Measurements from ENCODE around the gene WAC. TPM values are rescaled to one million over a fixed set of nuclear protein-coding genes. Genes with fewer than 3 reads are reported as not detected.

WAC gene
- total RNA-seq, 4 donors from 2014 or later: 141 to 162 (median 155) TPM

- no peak for TF ChIP-seq POLR2AphosphoS5 (IDR thresholded peaks at IDR 0.05)
- TF ChIP-seq EP300 (IDR thresholded peaks at IDR 0.05): no peak
- no peak for TF ChIP-seq POLR2A (IDR thresholded peaks at IDR 0.05)
- TF ChIP-seq CTCF (IDR thresholded peaks at IDR 0.05): no peak
- WGBS, 2 donors (ENCODE audit: low coverage in 1 of 2): 94 to 100% methylated on average over 1 to 2 of the region's 2 CpGs
- Histone ChIP-seq H3K4me3 (no peak overlapping the region), H3K36me3 (peaks cover 0 to 15% of the 10 kb centered on the region in 2 donors), H3K9me3 (no peaks in the 10 kb centered on the region), H3K27me3 (no peaks in the 10 kb centered on the region), H3K4me1 (peaks cover 8 to 100% (median 17%) of the 10 kb centered on the region in 3 donors), H3K27ac (no peak overlapping the region)
- no peak for ATAC-seq
Measured at GRCh38 chr10:28555358-28555757, 22.4 kb downstream of the WAC start.

- no peak for ATAC-seq
- no peak overlapping the region for H3K4me3 ChIP-seq
- H3K27ac ChIP-seq: no peak overlapping the region
- peaks cover 0 to 12% of the 10 kb centered on the region in 2 donors for H3K36me3 ChIP-seq
- no peaks in the 10 kb centered on the region for H3K9me3 ChIP-seq
- TF ChIP-seq POLR2A (IDR thresholded peaks at IDR 0.05) (no peak), CTCF (IDR thresholded peaks at IDR 0.05) (no peak), EP300 (IDR thresholded peaks at IDR 0.05) (no peak), POLR2AphosphoS5 (IDR thresholded peaks at IDR 0.05) (no peak)
- H3K4me1 ChIP-seq: peaks cover 8 to 100% (median 17%) of the 10 kb centered on the region in 3 donors
- WGBS, 2 donors (ENCODE audit: low coverage in 1 of 2): 92 to 100% methylated on average over 1 to 2 of the region's 2 CpGs
- H3K27me3 ChIP-seq: no peaks in the 10 kb centered on the region
Measured at GRCh38 chr10:28556142-28556541, 23.2 kb downstream of the WAC start.

GRCh38 chr10:28558186-28558585 lies 25.3 kb downstream of the WAC start:
- Histone ChIP-seq H3K36me3 (peaks cover 0 to 22% of the 10 kb centered on the region in 2 donors), H3K27me3 (no peaks in the 10 kb centered on the region), H3K9me3 (no peaks in the 10 kb centered on the region), H3K4me1 (peaks cover 8 to 81% (median 17%) of the 10 kb centered on the region in 3 donors), H3K27ac (no peak overlapping the region), H3K4me3 (no peak overlapping the region)
- 76 to 80% methylated on average over 3 of the region's 3 CpGs for WGBS, 2 donors (ENCODE audit: low coverage in 1 of 2)
- TF ChIP-seq CTCF (IDR thresholded peaks at IDR 0.05) (no peak), POLR2A (IDR thresholded peaks at IDR 0.05) (no peak), POLR2AphosphoS5 (IDR thresholded peaks at IDR 0.05) (no peak), EP300 (IDR thresholded peaks at IDR 0.05) (no peak)
- ATAC-seq: no peak

GRCh38 chr10:28558923-28559508 lies 26.1 kb downstream of the WAC start:
- H3K9me3 ChIP-seq: no peaks in the 10 kb centered on the region
- H3K36me3 ChIP-seq: peaks cover 0 to 20% of the 10 kb centered on the region in 2 donors
- H3K27me3 ChIP-seq: no peaks in the 10 kb centered on the region
- peaks cover 8 to 76% (median 17%) of the 10 kb centered on the region in 3 donors for H3K4me1 ChIP-seq
- no peak for TF ChIP-seq POLR2AphosphoS5 (IDR thresholded peaks at IDR 0.05)
- no peak for TF ChIP-seq EP300 (IDR thresholded peaks at IDR 0.05)
- TF ChIP-seq POLR2A (IDR thresholded peaks at IDR 0.05): no peak
- no peak for TF ChIP-seq CTCF (IDR thresholded peaks at IDR 0.05)
- WGBS, 2 donors (ENCODE audit: low coverage in 1 of 2): 64 to 77% methylated on average over 8 of the region's 8 CpGs
- no peak overlapping the region for H3K27ac ChIP-seq
- ATAC-seq: no peak
- no peak overlapping the region for H3K4me3 ChIP-seq

- peaks cover 0 to 14% of the 10 kb centered on the region in 2 donors for H3K36me3 ChIP-seq
- H3K4me1 ChIP-seq: peaks cover 12 to 76% (median 17%) of the 10 kb centered on the region in 3 donors
- TF ChIP-seq POLR2A (IDR thresholded peaks at IDR 0.05) (no peak), POLR2AphosphoS5 (IDR thresholded peaks at IDR 0.05) (no peak), CTCF (IDR thresholded peaks at IDR 0.05) (no peak), EP300 (IDR thresholded peaks at IDR 0.05) (no peak)
- 66 to 70% methylated on average over 4 of the region's 4 CpGs for WGBS, 2 donors (ENCODE audit: low coverage in 1 of 2)
- H3K27ac ChIP-seq: no peak overlapping the region
- H3K27me3 ChIP-seq: no peaks in the 10 kb centered on the region
- no peak for ATAC-seq
- no peaks in the 10 kb centered on the region for H3K9me3 ChIP-seq
- H3K4me3 ChIP-seq: no peak overlapping the region
Measured at GRCh38 chr10:28559618-28560017, 26.7 kb downstream of the WAC start.
